GM19467 (cell line): ENCODE data around the gene MORN1.
A peak's percentile ranks its signal among the peaks of the same experiment; 100 is the strongest.

ENCODE experiments used
- ATAC-seq: cut with Tn5 transposase; IDR thresholded peaks from one replicate; pipeline ENCODE4 v1.9.1; 2021; ENCODE audit warnings: mild to moderate bottlenecking, moderate library complexity; ENCODE audit not compliant: unreplicated experiment

MORN1 gene

GRCh38 chr1:2422523-2422922 is 31.2 kb upstream of the MORN1 start:
- ATAC-seq, result no peak

- ATAC-seq, result no peak
These were observed 28.1 kb upstream of the MORN1 start for GRCh38 chr1:2419416-2419815.

GRCh38 chr1:2418791-2419320 is 27.5 kb upstream of the MORN1 start:
- no peak for ATAC-seq

- no peak for ATAC-seq
These were observed 26.5 kb upstream of the MORN1 start for GRCh38 chr1:2417833-2418225.

- no peak for ATAC-seq
These were observed 25.9 kb upstream of the MORN1 start for GRCh38 chr1:2417083-2417832.

- no peak for ATAC-seq
These were observed 25.0 kb upstream of the MORN1 start for GRCh38 chr1:2416403-2416802.

- ATAC-seq, result no peak
These were observed 24.5 kb upstream of the MORN1 start for GRCh38 chr1:2415801-2416208.

GRCh38 chr1:2415337-2415736 is 24.0 kb upstream of the MORN1 start:
- ATAC-seq, result no peak

- no peak for ATAC-seq
These were observed 23.1 kb upstream of the MORN1 start for GRCh38 chr1:2414297-2414958.

- ATAC-seq, result no peak
These were observed 22.3 kb upstream of the MORN1 start for GRCh38 chr1:2413495-2414296.

- ATAC-seq, result peak; percentile 12
These were observed 21.6 kb upstream of the MORN1 start for GRCh38 chr1:2412773-2413494.

GRCh38 chr1:2412395-2412772 is 21.0 kb upstream of the MORN1 start, which contains the start of gene PEX10:
TSS of gene PEX10 (minus strand) at chr1:2412564. CDS start at chr1:2412502, 62 bp downstream.
- peak; percentile 73 for ATAC-seq

GRCh38 chr1:2411801-2412394 is 20.5 kb upstream of the MORN1 start:
- ATAC-seq, result peak; percentile 24

GRCh38 chr1:2409745-2410144 is 18.4 kb upstream of the MORN1 start:
- no peak for ATAC-seq

- no peak for ATAC-seq
These were observed 17.5 kb upstream of the MORN1 start for GRCh38 chr1:2408859-2409276.

GRCh38 chr1:2408456-2408855 is 17.1 kb upstream of the MORN1 start:
- no peak for ATAC-seq

- ATAC-seq, result no peak
These were observed 16.6 kb upstream of the MORN1 start for GRCh38 chr1:2407991-2408275.

GRCh38 chr1:2407166-2407990 is 16.0 kb upstream of the MORN1 start:
- ATAC-seq, result no peak

- no peak for ATAC-seq
These were observed 15.2 kb upstream of the MORN1 start for GRCh38 chr1:2406451-2407041.
